ENCODE data around the gene TFDP2. TPM values are rescaled to one million over a fixed set of nuclear protein-coding genes. Genes with fewer than 3 reads are reported as not detected.

TFDP2 gene
- total RNA-seq, 2 experiments from 2014 or later: 99.9 to 169 TPM

DNA sequence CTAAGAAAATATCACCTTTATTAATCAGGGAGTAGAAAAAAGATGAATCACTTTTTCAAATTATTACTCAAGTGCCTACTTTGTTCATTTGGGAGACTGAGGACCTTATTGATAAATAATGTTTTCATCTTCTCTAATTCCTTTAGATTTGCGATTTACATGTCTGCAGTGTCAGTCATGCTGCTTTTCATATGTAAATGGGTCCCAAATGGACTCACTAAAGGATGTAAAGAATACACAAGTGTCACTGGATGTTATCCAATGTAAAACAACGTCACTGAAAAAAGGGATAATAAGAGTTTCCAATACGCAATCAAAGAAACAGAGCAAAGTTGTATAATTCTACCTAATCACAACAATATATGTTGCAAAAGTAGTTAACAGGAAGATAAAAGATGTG lies 84.9 kb downstream of the TFDP2 start:
- peaks cover 4% of the 10 kb centered on the region; the same call in 1 of the 2 replicates for H3K9me3 ChIP-seq (ENCODE audit: low read length)
- H3K4me1 ChIP-seq (ENCODE audit: insufficient read depth, low read length, poor library complexity, severe bottlenecking): no peaks in the 10 kb centered on the region
- no peak overlapping the region for H3K4me2 ChIP-seq (ENCODE audit: low read length)
- H3K27ac ChIP-seq (ENCODE audit: low read depth, low read length, poor library complexity, severe bottlenecking): no peak overlapping the region
- no peak overlapping the region for H2AFZ ChIP-seq (ENCODE audit: low read length)
- POLR2A ChIA-PET: interaction anchor here (1.3 to 1.7 kb wide), 2 partner anchors 9 to 12 kb away, joined by 3 to 7 read pairs; no protein-coding TSS in a partner anchor
- no peak overlapping the region for H3K4me3 ChIP-seq (ENCODE audit: low read depth, low read length, poor library complexity, severe bottlenecking)
- H4K20me1 ChIP-seq (ENCODE audit: insufficient read depth, low read length): no peaks in the 10 kb centered on the region
- BruUV-seq (replicated peaks): no TSS peak
- CTCF ChIA-PET (ENCODE audit: unreplicated experiment): no interaction called here
- H3K79me2 ChIP-seq (ENCODE audit: insufficient read depth, low read depth, low read length): no peaks in the 10 kb centered on the region
- intact Hi-C loops (cut with micrococcal nuclease; ENCODE audit: unreplicated experiment): no loop called here
- H3K9me2 ChIP-seq (ENCODE audit: insufficient read depth, low read length): no peaks in the 10 kb centered on the region
- H3K36me3 ChIP-seq (ENCODE audit: insufficient read depth, low read length): peaks cover 6% of the 10 kb centered on the region
- no peak for DNase-seq (ENCODE audit: low spot score)
- no peak for TF ChIP-seq EZH2phosphoT487 (IDR thresholded peaks at IDR 0.05; ENCODE audit: borderline replicate concordance, low read depth, low read length)
- TF ChIP-seq, protein P1, sequence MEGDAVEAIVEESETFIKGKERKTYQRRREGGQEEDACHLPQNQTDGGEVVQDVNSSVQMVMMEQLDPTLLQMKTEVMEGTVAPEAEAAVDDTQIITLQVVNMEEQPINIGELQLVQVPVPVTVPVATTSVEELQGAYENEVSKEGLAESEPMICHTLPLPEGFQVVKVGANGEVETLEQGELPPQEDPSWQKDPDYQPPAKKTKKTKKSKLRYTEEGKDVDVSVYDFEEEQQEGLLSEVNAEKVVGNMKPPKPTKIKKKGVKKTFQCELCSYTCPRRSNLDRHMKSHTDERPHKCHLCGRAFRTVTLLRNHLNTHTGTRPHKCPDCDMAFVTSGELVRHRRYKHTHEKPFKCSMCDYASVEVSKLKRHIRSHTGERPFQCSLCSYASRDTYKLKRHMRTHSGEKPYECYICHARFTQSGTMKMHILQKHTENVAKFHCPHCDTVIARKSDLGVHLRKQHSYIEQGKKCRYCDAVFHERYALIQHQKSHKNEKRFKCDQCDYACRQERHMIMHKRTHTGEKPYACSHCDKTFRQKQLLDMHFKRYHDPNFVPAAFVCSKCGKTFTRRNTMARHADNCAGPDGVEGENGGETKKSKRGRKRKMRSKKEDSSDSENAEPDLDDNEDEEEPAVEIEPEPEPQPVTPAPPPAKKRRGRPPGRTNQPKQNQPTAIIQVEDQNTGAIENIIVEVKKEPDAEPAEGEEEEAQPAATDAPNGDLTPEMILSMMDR (conservative IDR thresholded peaks at IDR 0.05; ENCODE audit: low read length): no peak

DNA sequence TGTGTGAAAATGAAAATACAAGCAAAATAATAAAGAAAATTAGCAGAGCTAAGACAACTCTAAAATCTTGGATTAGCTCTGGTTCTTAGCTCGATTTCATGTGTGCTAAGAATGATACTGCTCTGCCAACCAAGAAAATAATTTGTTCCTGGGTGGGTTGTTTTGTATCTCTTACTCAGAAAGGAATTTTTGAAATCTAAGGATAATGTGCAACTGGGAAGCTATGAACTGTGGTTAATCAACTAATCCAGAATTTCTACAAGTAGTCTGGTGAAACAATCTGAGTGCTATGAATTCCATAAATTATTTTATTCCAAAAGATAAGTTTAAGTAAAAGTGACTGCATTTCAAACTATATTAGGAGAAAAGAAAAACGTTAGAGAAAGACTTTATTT lies 92.0 kb downstream of the TFDP2 start:
- H3K4me3 ChIP-seq (ENCODE audit: low read depth, low read length, poor library complexity, severe bottlenecking): no peak overlapping the region
- H3K4me2 ChIP-seq (ENCODE audit: low read length): no peak overlapping the region
- intact Hi-C loops (cut with micrococcal nuclease; ENCODE audit: unreplicated experiment): no loop called here
- H3K9me3 ChIP-seq (ENCODE audit: low read length): peaks cover 9% of the 10 kb centered on the region
- ChIA-PET CTCF (ENCODE audit: unreplicated experiment) (no interaction called here), POLR2A (interaction anchor here (0.6 to 0.7 kb wide), 3 partner anchors 11 to 53 kb away, joined by 3 to 4 read pairs (median 3); no protein-coding TSS in a partner anchor)
- H3K79me2 ChIP-seq (ENCODE audit: insufficient read depth, low read depth, low read length): no peaks in the 10 kb centered on the region
- no peak overlapping the region for H3K27ac ChIP-seq (ENCODE audit: low read depth, low read length, poor library complexity, severe bottlenecking)
- H3K4me1 ChIP-seq (ENCODE audit: insufficient read depth, low read length, poor library complexity, severe bottlenecking): no peaks in the 10 kb centered on the region
- H3K9me2 ChIP-seq (ENCODE audit: insufficient read depth, low read length): no peaks in the 10 kb centered on the region
- H2AFZ ChIP-seq (ENCODE audit: low read length): no peak overlapping the region
- peaks cover 27% of the 10 kb centered on the region for H3K36me3 ChIP-seq (ENCODE audit: insufficient read depth, low read length)
- no peak for TF ChIP-seq EZH2phosphoT487 (IDR thresholded peaks at IDR 0.05; ENCODE audit: borderline replicate concordance, low read depth, low read length)
- TF ChIP-seq, protein P1 (conservative IDR thresholded peaks at IDR 0.05; ENCODE audit: low read length): no peak
- H4K20me1 ChIP-seq (ENCODE audit: insufficient read depth, low read length): no peaks in the 10 kb centered on the region
- BruUV-seq (replicated peaks): no TSS peak
- no peak for DNase-seq (ENCODE audit: low spot score)

DNA sequence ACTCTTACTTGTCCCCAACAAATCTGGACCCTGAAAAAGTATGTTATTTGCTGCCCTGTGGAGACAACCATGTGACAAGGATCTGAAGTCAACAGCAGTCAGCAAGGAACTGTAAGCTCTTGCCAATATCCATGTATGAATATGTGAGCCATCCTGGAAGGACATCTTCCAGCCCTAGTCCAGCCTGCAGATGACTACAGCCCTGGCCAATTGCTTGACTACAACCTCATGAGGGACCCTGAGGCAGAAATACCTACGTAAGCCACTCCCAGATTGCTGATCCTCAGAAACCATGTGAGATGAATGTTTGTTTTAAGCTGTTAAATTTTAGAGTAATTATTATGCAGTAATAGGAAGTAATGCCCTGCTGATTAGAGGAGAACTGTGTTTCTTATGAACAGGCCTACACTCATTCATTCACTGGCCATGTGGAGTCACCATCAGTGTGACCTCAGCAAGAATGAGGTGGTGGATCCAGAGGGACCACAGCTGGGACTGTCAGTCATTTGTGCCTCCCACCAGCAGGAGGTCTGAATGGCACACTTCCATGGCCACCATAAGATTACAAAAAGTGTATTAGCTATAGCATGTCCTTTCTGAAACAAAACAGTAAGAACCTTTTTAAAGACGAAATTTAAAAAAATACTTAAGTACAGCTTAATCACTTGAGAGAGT lies 92.6 kb downstream of the TFDP2 start:
- CTCF ChIA-PET (ENCODE audit: unreplicated experiment): no interaction called here
- no peak for DNase-seq (ENCODE audit: low spot score)

More for the DNA sequence above, 92.6 kb downstream of the TFDP2 start:
- no peak overlapping the region for H3K4me2 ChIP-seq (ENCODE audit: low read length)
- TF ChIP-seq EZH2phosphoT487 (IDR thresholded peaks at IDR 0.05; ENCODE audit: borderline replicate concordance, low read depth, low read length): no peak
- TF ChIP-seq, protein P1 (conservative IDR thresholded peaks at IDR 0.05; ENCODE audit: low read length): no peak
- no peak overlapping the region for H3K27ac ChIP-seq (ENCODE audit: low read depth, low read length, poor library complexity, severe bottlenecking)
- H3K4me1 ChIP-seq (ENCODE audit: insufficient read depth, low read length, poor library complexity, severe bottlenecking): no peaks in the 10 kb centered on the region
- no peak overlapping the region for H3K4me3 ChIP-seq (ENCODE audit: low read depth, low read length, poor library complexity, severe bottlenecking)
- H2AFZ ChIP-seq (ENCODE audit: low read length): no peak overlapping the region
- no peaks in the 10 kb centered on the region for H3K9me2 ChIP-seq (ENCODE audit: insufficient read depth, low read length)
- peaks cover 9% of the 10 kb centered on the region for H3K9me3 ChIP-seq (ENCODE audit: low read length)
- BruUV-seq (replicated peaks): no TSS peak
- H4K20me1 ChIP-seq (ENCODE audit: insufficient read depth, low read length): no peaks in the 10 kb centered on the region
- intact Hi-C loops (cut with micrococcal nuclease; ENCODE audit: unreplicated experiment): no loop called here
- POLR2A ChIA-PET: interaction anchor here (0.6 to 0.7 kb wide), 3 partner anchors 10 to 53 kb away, joined by 3 to 4 read pairs (median 3); no protein-coding TSS in a partner anchor
- peaks cover 30% of the 10 kb centered on the region for H3K36me3 ChIP-seq (ENCODE audit: insufficient read depth, low read length)
- no peaks in the 10 kb centered on the region for H3K79me2 ChIP-seq (ENCODE audit: insufficient read depth, low read depth, low read length)
